Epithelial cell of esophagus (primary cell): ENCODE results near the gene FAM217A.

Experiments
- DNase-seq: peaks from one replicate; pipeline ENCODE4 v3.0.0; 2010; ENCODE audit warnings: low read depth
- H3K4me3 ChIP-seq: 2 replicates; pipeline ENCODE4 v1.5.1; 2011; ENCODE audit warnings: mild to moderate bottlenecking, low read length, control low read depth
- CTCF ChIP-seq: IDR thresholded peaks from 2 replicates; pipeline ENCODE4 v1.5.1; 2011; ENCODE audit warnings: low read depth, mild to moderate bottlenecking, low read length, control low read depth, inconsistent platforms; ENCODE audit not compliant: insufficient read depth; ENCODE audit errors: missing control alignments

The FAM217A gene

GRCh38 chr6:4036581-4036980, 42.4 kb downstream of the FAM217A start:
- DNase-seq = no peak
- TF ChIP-seq CTCF = no peak
- no peak overlapping the region for H3K4me3 ChIP-seq

- no peak for DNase-seq
- H3K4me3 ChIP-seq = no peak overlapping the region
- no peak for TF ChIP-seq CTCF
Observed at GRCh38 chr6:4032475-4032874, 46.5 kb downstream of the FAM217A start.

GRCh38 chr6:4031442-4031841, 47.5 kb downstream of the FAM217A start:
- H3K4me3 ChIP-seq = no peak overlapping the region
- DNase-seq = no peak
- TF ChIP-seq CTCF = no peak

- no peak for TF ChIP-seq CTCF
- H3K4me3 ChIP-seq = no peak overlapping the region
- DNase-seq = no peak
Observed at GRCh38 chr6:4030669-4031068, 48.3 kb downstream of the FAM217A start.

- TF ChIP-seq CTCF = no peak
- H3K4me3 ChIP-seq = no peak overlapping the region
- no peak for DNase-seq
Observed at GRCh38 chr6:4029687-4030086, 49.2 kb downstream of the FAM217A start.

- no peak overlapping the region for H3K4me3 ChIP-seq
- no peak for TF ChIP-seq CTCF
- DNase-seq = no peak
Observed at GRCh38 chr6:4028051-4028450, 50.9 kb downstream of the FAM217A start.

GRCh38 chr6:4025681-4026080, 53.3 kb downstream of the FAM217A start:
- no peak for TF ChIP-seq CTCF
- DNase-seq = no peak
- H3K4me3 ChIP-seq = no peak overlapping the region
